HEK293 (cell line): ENCODE data around the gene SHISAL2B.

Source experiments
- CTCF ChIA-PET: fragments of 350-600 bp; formaldehyde crosslinking; extraction: SDS; loops from one replicate; lab custom pipeline; 2021; ENCODE audit warnings: antibody characterized with exemption; lab: Yijun Ruan, JAX
- POLR2A ChIA-PET: fragments of 300-600 bp; formaldehyde crosslinking; extraction: SDS; loops from one replicate; lab custom pipeline; 2020; ENCODE audit warnings: antibody characterized with exemption, inconsistent platforms; lab: Yijun Ruan, JAX
- H3K27ac ChIP-seq: fragments of 200-500 bp; sonication (Bioruptor generic); 2 replicates; pipeline ENCODE4 v1.5.1; 2014; ENCODE audit warnings: low read depth, low read length, control low read depth, inconsistent platforms; ENCODE audit errors: extremely low read depth
- H3K36me3 ChIP-seq, 2 experiments: fragments of 200-500 bp in 1 of 2; sonication (Bioruptor generic) in 1 of 2; 1 replicate in 1 of 2; 2 replicates in 1 of 2; pipeline ENCODE4 v1.5.1; 2014 to 2017; ENCODE audit warnings: inconsistent platforms in 2 of 2, low read length in 2 of 2; ENCODE audit not compliant: control insufficient read depth in 2 of 2, insufficient read depth in 1 of 2
- H3K4me1 ChIP-seq: fragments of 200-500 bp; sonication (Bioruptor generic); 2 replicates; pipeline ENCODE4 v1.5.1; 2014; ENCODE audit warnings: mild to moderate bottlenecking, low read length, inconsistent platforms; ENCODE audit not compliant: control insufficient read depth, insufficient read depth
- H3K4me3 ChIP-seq: 2 replicates; pipeline ENCODE4 v1.5.1; 2011; ENCODE audit warnings: low read depth, mild to moderate bottlenecking, control low read depth, low read length, moderate library complexity
- H3K9me3 ChIP-seq: fragments of 200-500 bp; sonication (Bioruptor generic); 2 replicates; pipeline ENCODE4 v1.5.1; 2014; ENCODE audit warnings: low read depth, low read length, inconsistent platforms; ENCODE audit not compliant: control insufficient read depth, insufficient read depth
- BCL11B ChIP-seq: fragments of 450-650 bp; formaldehyde crosslinking; IDR thresholded peaks from 2 replicates; pipeline ENCODE4 v1.5.1; 2016; ENCODE audit warnings: low read depth, missing biosample characterization, missing genetic modification characterization
- FEZF1 ChIP-seq: fragments of 450-650 bp; formaldehyde crosslinking; IDR thresholded peaks from 2 replicates; pipeline ENCODE4 v1.5.1; 2016; ENCODE audit warnings: missing biosample characterization, missing genetic modification characterization
- GLI4 ChIP-seq: fragments of 450-650 bp; formaldehyde crosslinking; IDR thresholded peaks from 2 replicates; pipeline ENCODE4 v1.5.1; 2016; ENCODE audit warnings: missing biosample characterization, missing genetic modification characterization
- GLIS2 ChIP-seq: fragments of 450-650 bp; formaldehyde crosslinking; IDR thresholded peaks from 2 replicates; pipeline ENCODE4 v1.5.1; 2016; ENCODE audit warnings: missing biosample characterization, missing genetic modification characterization
- KLF9 ChIP-seq: fragments of 450-650 bp; formaldehyde crosslinking; IDR thresholded peaks from 2 replicates; pipeline ENCODE4 v1.5.1; 2016; ENCODE audit warnings: missing biosample characterization, missing genetic modification characterization, low read depth
- MYNN ChIP-seq: fragments of 450-650 bp; formaldehyde crosslinking; IDR thresholded peaks from 2 replicates; pipeline ENCODE4 v1.5.1; 2016; ENCODE audit warnings: missing biosample characterization, missing genetic modification characterization, borderline replicate concordance
- OSR2 ChIP-seq: fragments of 450-650 bp; formaldehyde crosslinking; IDR thresholded peaks from 2 replicates; pipeline ENCODE4 v1.5.1; 2016; ENCODE audit warnings: missing biosample characterization, missing genetic modification characterization
- PATZ1 ChIP-seq: fragments of 450-650 bp; formaldehyde crosslinking; IDR thresholded peaks from 2 replicates; pipeline ENCODE4 v1.5.1; 2016; ENCODE audit warnings: missing biosample characterization, missing genetic modification characterization
- PRDM6 ChIP-seq: fragments of 450-650 bp; formaldehyde crosslinking; IDR thresholded peaks from 2 replicates; pipeline ENCODE4 v1.5.1; 2017; ENCODE audit warnings: missing biosample characterization, missing genetic modification characterization
- RBAK ChIP-seq: fragments of 450-650 bp; formaldehyde crosslinking; IDR thresholded peaks from 2 replicates; pipeline ENCODE4 v1.5.1; 2016; ENCODE audit warnings: missing biosample characterization, missing genetic modification characterization
- SP3 ChIP-seq: fragments of 450-650 bp; formaldehyde crosslinking; IDR thresholded peaks from 2 replicates; pipeline ENCODE4 v1.5.1; 2016; ENCODE audit warnings: missing biosample characterization, missing genetic modification characterization
- TCF7L2 ChIP-seq: IDR thresholded peaks from 2 replicates; pipeline ENCODE4 v1.6.1; 2011; ENCODE audit warnings: low read depth, mild to moderate bottlenecking, inconsistent platforms, low read length, moderate library complexity, borderline replicate concordance
- ZFHX2 ChIP-seq: fragments of 450-650 bp; formaldehyde crosslinking; conservative IDR thresholded peaks from 2 replicates; pipeline ENCODE4 v1.5.1; 2016; ENCODE audit warnings: missing biosample characterization, missing genetic modification characterization
- ZNF138 ChIP-seq: fragments of 450-650 bp; formaldehyde crosslinking; IDR thresholded peaks from 2 replicates; pipeline ENCODE4 v1.5.1; 2016; ENCODE audit warnings: missing biosample characterization, missing genetic modification characterization, borderline replicate concordance
- ZNF274 ChIP-seq, 2 experiments: fragments of 200-500 bp in 1 of 2; fragments of 450-650 bp in 1 of 2; sonication (Bioruptor generic) in 1 of 2; formaldehyde crosslinking in 1 of 2; IDR thresholded peaks; 2 replicates each; pipeline versions ENCODE4 v1.5.1 to v1.6.1; 2014 to 2016; ENCODE audit warnings: borderline replicate concordance in 1 of 2, inconsistent platforms in 1 of 2, low read length in 1 of 2, missing biosample characterization in 1 of 2, missing genetic modification characterization in 1 of 2
- ZNF280C ChIP-seq: fragments of 450-650 bp; formaldehyde crosslinking; IDR thresholded peaks from 2 replicates; pipeline ENCODE4 v1.5.1; 2016; ENCODE audit warnings: missing biosample characterization, missing genetic modification characterization
- ZNF354C ChIP-seq: fragments of 450-650 bp; formaldehyde crosslinking; IDR thresholded peaks from 2 replicates; pipeline ENCODE4 v1.5.1; 2016; ENCODE audit warnings: missing biosample characterization, missing genetic modification characterization, low read depth, borderline replicate concordance
- ZNF394 ChIP-seq: fragments of 450-650 bp; formaldehyde crosslinking; IDR thresholded peaks from 2 replicates; pipeline ENCODE4 v1.5.1; 2016; ENCODE audit warnings: missing biosample characterization, missing genetic modification characterization, mild to moderate bottlenecking, moderate library complexity, borderline replicate concordance
- ZNF398 ChIP-seq: fragments of 450-650 bp; formaldehyde crosslinking; IDR thresholded peaks from 2 replicates; pipeline ENCODE4 v1.5.1; 2017; ENCODE audit warnings: missing biosample characterization, missing genetic modification characterization
- ZNF423 ChIP-seq: fragments of 450-650 bp; formaldehyde crosslinking; IDR thresholded peaks from 2 replicates; pipeline ENCODE4 v1.5.1; 2016; ENCODE audit warnings: missing biosample characterization, missing genetic modification characterization
- ZNF433 ChIP-seq: fragments of 450-650 bp; formaldehyde crosslinking; IDR thresholded peaks from 2 replicates; pipeline ENCODE4 v1.5.1; 2016; ENCODE audit warnings: missing biosample characterization, missing genetic modification characterization, low read depth
- ZNF777 ChIP-seq: fragments of 450-650 bp; formaldehyde crosslinking; IDR thresholded peaks from 2 replicates; pipeline ENCODE4 v1.5.1; 2017; ENCODE audit warnings: missing biosample characterization, missing genetic modification characterization, borderline replicate concordance
- ZNF830 ChIP-seq: fragments of 450-650 bp; IDR thresholded peaks from 2 replicates; pipeline ENCODE4 v1.5.0; 2018; ENCODE audit warnings: missing biosample characterization, missing genetic modification characterization, low read depth, mild to moderate bottlenecking, moderate library complexity

SHISAL2B gene

GRCh38 chr5:64670277-64670676 lies 20.0 kb upstream of the SHISAL2B start (continued):
- no peak for TF ChIP-seq PRDM6
- no peak for TF ChIP-seq KLF9 (tag by site-specific recombination)
- TF ChIP-seq ZNF274 (IDR thresholded peaks at IDR 0.05; ENCODE audit: low read length): no peak
- TF ChIP-seq ZNF274 (tag by site-specific recombination; IDR thresholded peaks at IDR 0.05; ENCODE audit: borderline replicate concordance): no peak
- TF ChIP-seq ZNF354C: no peak
- no peak for TF ChIP-seq ZFHX2 (tag by site-specific recombination)
- no peak for TF ChIP-seq ZNF433

GRCh38 chr5:64671678-64672077 lies 18.6 kb upstream of the SHISAL2B start:
- Histone ChIP-seq H3K9me3 (no peaks in the 10 kb centered on the region), H3K4me1 (no peaks in the 10 kb centered on the region), H3K36me3 (no peaks in the 10 kb centered on the region), H3K4me3 (no peak overlapping the region), H3K27ac (no peak overlapping the region)
- no peak for TF ChIP-seq RBAK (tag by site-specific recombination)
- TF ChIP-seq MYNN: no peak
- TF ChIP-seq ZNF830: no peak
- no peak for TF ChIP-seq ZNF777
- TF ChIP-seq FEZF1 (tag by site-specific recombination): no peak
- no peak for TF ChIP-seq ZNF354C
- CTCF ChIA-PET: no interaction called here
- POLR2A ChIA-PET: no interaction called here

- Histone ChIP-seq H3K4me1 (no peaks in the 10 kb centered on the region), H3K36me3 (no peaks in the 10 kb centered on the region), H3K4me3 (no peak overlapping the region), H3K27ac (no peak overlapping the region), H3K9me3 (no peaks in the 10 kb centered on the region)
- ChIA-PET POLR2A (no interaction called here), CTCF (interaction anchor here (0.7 to 0.8 kb wide), 2 partner anchors 88 to 106 kb away, joined by 3 read pairs; no protein-coding TSS in a partner anchor)
- TF ChIP-seq ZNF433: no peak
- no peak for TF ChIP-seq BCL11B (tag by site-specific recombination)
- TF ChIP-seq OSR2 (tag by site-specific recombination): no peak
- no peak for TF ChIP-seq PATZ1 (tag by site-specific recombination)
- TF ChIP-seq TCF7L2: no peak
- TF ChIP-seq ZFHX2 (tag by site-specific recombination): no peak
- no peak for TF ChIP-seq ZNF398 (tag by site-specific recombination)
- TF ChIP-seq ZNF280C (tag by site-specific recombination): no peak
- no peak for TF ChIP-seq ZNF423 (tag by site-specific recombination)
- TF ChIP-seq ZNF394 (tag by site-specific recombination): no peak
- no peak for TF ChIP-seq ZNF138 (tag by site-specific recombination)
- TF ChIP-seq ZNF777: no peak
- no peak for TF ChIP-seq SP3
- no peak for TF ChIP-seq GLIS2 (tag by site-specific recombination)
- no peak for TF ChIP-seq GLI4 (tag by site-specific recombination)
These were observed 11.9 kb upstream of the SHISAL2B start for GRCh38 chr5:64678374-64678773.
